ENCODE data around the gene DAAM2. TPM values are rescaled to one million over a fixed set of nuclear protein-coding genes. Genes with fewer than 3 reads are reported as not detected.

The DAAM2 gene
- total and polyA plus RNA-seq, 2 of the 8 experiments (the other 6 are each of a cell fraction or from before 2014, with no cell fraction given) = 1.5 to 2.9 TPM

DNA sequence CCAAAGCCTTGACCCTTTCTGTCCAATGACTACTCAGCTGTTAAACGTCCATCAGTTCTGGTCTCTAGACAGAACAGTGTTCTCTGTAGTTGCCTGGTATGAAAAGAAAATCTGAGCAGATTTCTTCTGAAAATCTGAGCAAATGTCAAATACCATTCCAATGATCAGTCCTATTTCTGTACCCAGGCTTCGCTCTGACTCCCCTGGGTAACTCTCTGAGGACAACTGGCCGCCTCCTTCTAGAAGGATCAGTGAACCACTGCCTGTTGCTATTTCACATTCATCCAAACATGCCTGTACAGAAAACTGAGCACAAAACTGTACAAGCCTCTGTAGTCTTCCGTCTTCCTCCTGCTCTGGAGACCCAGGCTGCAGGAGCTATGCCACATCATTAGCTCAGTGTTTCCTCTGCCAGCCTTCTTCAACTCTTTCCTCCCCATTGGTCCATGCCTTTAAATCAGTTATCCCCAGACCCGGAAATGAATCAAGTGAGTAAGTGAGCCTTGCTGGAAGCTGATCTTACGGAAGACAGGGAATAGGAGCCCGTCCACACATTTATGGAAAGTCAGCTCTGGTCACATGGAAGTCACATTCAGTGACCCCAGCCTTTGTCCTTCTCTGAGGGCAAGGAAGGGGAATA, 63.3 kb downstream of the DAAM2 start:
- Histone ChIP-seq H4K5ac (ENCODE audit: insufficient read length, low read depth, low read length) (no peak overlapping the region), H2BK12ac (ENCODE audit: low read depth, low read length) (no peak overlapping the region), H2AFZ (ENCODE audit: low read length) (no peak overlapping the region), H3K4me1 (replicated peaks in 1 of 4; ENCODE audit: control insufficient read depth in 3 of 4, insufficient read depth in 4 of 4, low read length in 3 of 4) (no peaks in the 10 kb centered on the region; a peak in 1 of 7 replicates), H3K4ac (replicated peaks; ENCODE audit: insufficient read length, low read depth, low read length) (no peak overlapping the region), H3K9me3 (ENCODE audit: insufficient read depth in 2 of 2, low read depth in 1 of 2, low read length in 1 of 2) (no peaks in the 10 kb centered on the region), H2BK5ac (ENCODE audit: low read depth, low read length) (no peak overlapping the region), H2BK20ac (ENCODE audit: low read length) (no peak overlapping the region), H3K9ac (replicated peaks in 1 of 4; ENCODE audit: extremely low read depth in 1 of 4, low read depth in 3 of 4, low read length in 3 of 4) (no peak overlapping the region), H3K56ac (replicated peaks; ENCODE audit: insufficient read length, low read depth, low read length) (no peak overlapping the region), H3K23me2 (ENCODE audit: low read depth, low read length) (no peaks in the 10 kb centered on the region), H3K79me1 (ENCODE audit: low read depth, low read length) (no peaks in the 10 kb centered on the region), H3K27ac (ENCODE audit: low read depth, low read length) (no peak overlapping the region), H4K20me1 (replicated peaks in 1 of 2; ENCODE audit: control insufficient read depth in 1 of 2, insufficient read depth in 2 of 2, low read length in 2 of 2) (no peaks in the 10 kb centered on the region), H4K8ac (ENCODE audit: extremely low read depth, insufficient read depth, low read length) (no peak overlapping the region), H3K4me3 (ENCODE audit: extremely low read depth in 1 of 4, insufficient read depth in 2 of 4, low read depth in 3 of 4, low read length in 4 of 4) (no peak overlapping the region), H3K18ac (ENCODE audit: extremely low read depth, low read length) (no peak overlapping the region), H4K91ac (replicated peaks; ENCODE audit: insufficient read length, low read length) (no peak overlapping the region), H3K14ac (ENCODE audit: insufficient read length) (no peak overlapping the region), H3K23ac (ENCODE audit: insufficient read length) (no peak overlapping the region), H3K79me2 (ENCODE audit: control insufficient read depth in 1 of 2, insufficient read depth in 2 of 2, low read length in 2 of 2) (no peaks in the 10 kb centered on the region), H2AK5ac (ENCODE audit: low read depth, low read length) (no peak overlapping the region), H3K27me3 (replicated peaks in 1 of 4; ENCODE audit: control insufficient read depth in 3 of 4, extremely low read depth in 1 of 4, insufficient read depth in 3 of 4, low read length in 3 of 4) (no peaks in the 10 kb centered on the region), H2BK120ac (replicated peaks; ENCODE audit: low read depth, low read length) (no peak overlapping the region), H3K4me2 (ENCODE audit: insufficient read depth in 1 of 2, low read depth in 2 of 2, low read length in 2 of 2) (no peak overlapping the region), H3K36me3 (ENCODE audit: control insufficient read depth in 2 of 4, insufficient read depth in 4 of 4, low read length in 3 of 4) (no peaks in the 10 kb centered on the region), H2BK15ac (ENCODE audit: low read length) (no peak overlapping the region)
- CTCF ChIA-PET (ENCODE audit: partially characterized antibody) = interaction anchor here (0.9 to 8.9 kb wide), 6 partner anchors 9 to 467 kb away, joined by 3 to 80 read pairs (median 4); no protein-coding TSS in a partner anchor
- FAIRE-seq = no peak
- no peak for DNase-seq (ENCODE audit: low read depth in 1 of 2, low spot score in 2 of 2)
- TF ChIP-seq CEBPB (IDR thresholded peaks at IDR 0.05; ENCODE audit: low read depth, low read length) = no peak
- TF ChIP-seq SIRT6 (IDR thresholded peaks at IDR 0.05; ENCODE audit: low read length) = no peak
- TF ChIP-seq TAF1 (IDR thresholded peaks at IDR 0.05; ENCODE audit: low read depth, low read length) = no peak
- no peak for TF ChIP-seq EP300 (IDR thresholded peaks at IDR 0.05; ENCODE audit: borderline replicate concordance in 1 of 2, low read depth in 2 of 2, low read length in 2 of 2)
- TF ChIP-seq MAFK (IDR thresholded peaks at IDR 0.05; ENCODE audit: low read depth, low read length) = no peak
- TF ChIP-seq GTF2F1 (IDR thresholded peaks at IDR 0.05; ENCODE audit: borderline replicate concordance, low read depth, low read length) = no peak
- TF ChIP-seq BCL11A (IDR thresholded peaks at IDR 0.05; ENCODE audit: low read depth in 2 of 2, low read length in 2 of 2) = no peak
- no peak for TF ChIP-seq NRF1 (IDR thresholded peaks at IDR 0.05; ENCODE audit: low read depth, low read length)
- POLR2A ChIA-PET (ENCODE audit: partially characterized antibody) = no interaction called here
- WGBS, 2 experiments (ENCODE audit: extremely low coverage in 1 of 2, insufficient coverage in 1 of 2, insufficient read length in 1 of 2, insufficient replicate concordance in 2 of 2, low coverage in 1 of 2, low lambda C conversion rate in 2 of 2, missing lambda C conversion rate in 1 of 2) = 89% methylated on average over 7 of the region's 7 CpGs; no CpG with 5 or more reads in 1 of the 2 experiments
